ENCODE measurements around the gene ZFP36L2.

The ZFP36L2 gene

GRCh38 chr2:43188561-43189386 is 37.6 kb downstream of the ZFP36L2 start:
- Histone ChIP-seq H3K27me3 (ENCODE audit: insufficient read depth, low read length) (no peaks in the 10 kb centered on the region), H3K9ac (ENCODE audit: low read depth, low read length) (no peak overlapping the region), H3K9me3 (ENCODE audit: insufficient read depth, low read depth, low read length) (no peaks in the 10 kb centered on the region), H3K36me3 (ENCODE audit: insufficient read depth, low read depth, low read length) (no peaks in the 10 kb centered on the region), H3K4me3 (ENCODE audit: low read length) (no peak overlapping the region), H3K4me1 (ENCODE audit: insufficient read depth, low read length) (peaks cover 6% of the 10 kb centered on the region; the same call in 1 of the 2 replicates), H3K27ac (ENCODE audit: low read length) (peak overlapping the region; percentile 11)

DNA sequence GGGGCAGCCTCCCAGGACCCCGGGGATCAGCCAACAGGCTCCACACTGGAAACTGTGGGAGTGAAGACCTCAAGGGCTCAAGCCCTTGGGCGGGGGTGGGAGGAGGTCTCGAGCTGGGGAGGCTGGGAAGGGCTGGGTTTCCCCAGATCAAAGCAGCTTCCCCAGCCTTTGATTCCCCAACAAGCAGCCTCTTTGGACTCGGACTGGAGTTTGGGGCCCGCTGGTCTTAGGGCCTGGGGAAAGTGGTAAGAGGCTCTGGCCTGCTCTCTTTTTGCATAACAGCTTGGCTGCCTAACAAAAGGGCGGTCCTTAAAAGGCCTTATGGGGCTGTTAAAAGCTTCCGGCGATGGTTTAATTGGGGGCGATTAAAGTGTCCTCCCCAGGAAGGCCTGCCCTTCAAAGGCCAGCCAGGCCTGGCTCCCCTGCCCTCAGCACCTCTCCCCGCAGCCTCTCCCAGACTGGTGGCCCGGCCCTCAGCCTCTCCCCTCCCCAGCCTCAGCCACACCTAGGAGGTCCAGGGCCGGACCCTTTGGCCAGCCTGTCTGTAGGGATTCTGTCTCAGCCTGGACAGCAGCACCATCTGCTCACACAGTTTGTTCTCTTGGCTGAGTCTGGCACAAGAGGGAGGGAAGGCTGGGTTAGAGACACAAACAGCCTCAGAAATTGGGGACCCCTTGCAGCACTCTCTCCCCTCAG is 39.6 kb downstream of the ZFP36L2 start:
- Histone ChIP-seq H3K9me3 (ENCODE audit: insufficient read depth, low read depth, low read length) (no peaks in the 10 kb centered on the region), H3K4me3 (ENCODE audit: low read length) (no peak overlapping the region), H3K4me1 (ENCODE audit: insufficient read depth, low read length) (peaks cover 6% of the 10 kb centered on the region; the same call in 1 of the 2 replicates), H3K9ac (ENCODE audit: low read depth, low read length) (peak overlapping the region; percentile 53; the same call in 1 of the 2 replicates), H3K27me3 (ENCODE audit: insufficient read depth, low read length) (no peaks in the 10 kb centered on the region), H3K27ac (ENCODE audit: low read length) (peak overlapping the region; percentile 46), H3K36me3 (ENCODE audit: insufficient read depth, low read depth, low read length) (no peaks in the 10 kb centered on the region)

- no peak overlapping the region for H3K4me3 ChIP-seq (ENCODE audit: low read length)
- peaks cover 9% of the 10 kb centered on the region; the same call in 1 of the 2 replicates for H3K4me1 ChIP-seq (ENCODE audit: insufficient read depth, low read length)
- H3K36me3 ChIP-seq (ENCODE audit: insufficient read depth, low read depth, low read length): no peaks in the 10 kb centered on the region
These were observed 40.1 kb downstream of the ZFP36L2 start for GRCh38 chr2:43186321-43186678.

DNA sequence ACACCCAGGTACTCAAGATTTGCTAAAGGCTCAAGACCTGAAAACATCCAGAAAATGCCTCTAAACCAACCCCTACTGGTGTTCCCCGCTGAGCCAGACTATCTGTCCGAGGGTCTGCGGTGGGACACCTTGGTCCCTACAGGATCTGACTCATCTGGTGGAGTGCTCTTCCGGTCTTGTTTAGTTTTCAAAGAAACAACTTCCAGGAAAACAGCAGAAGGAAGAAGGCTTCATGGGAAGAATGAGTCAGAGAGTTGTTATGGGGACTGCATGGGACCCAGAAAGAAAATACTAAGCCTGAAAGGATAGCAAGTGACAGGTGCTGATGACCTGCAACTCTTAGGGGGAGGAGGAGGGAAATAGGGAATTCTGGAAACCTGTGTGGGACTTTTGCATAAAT is 41.3 kb downstream of the ZFP36L2 start:
- Histone ChIP-seq H3K4me1 (ENCODE audit: insufficient read depth, low read length) (peaks cover 21% of the 10 kb centered on the region), H3K9ac (ENCODE audit: low read depth, low read length) (no peak overlapping the region), H3K27ac (ENCODE audit: low read length) (no peak overlapping the region)

More at GRCh38 chr2:43186321-43186678, 40.1 kb downstream of the ZFP36L2 start:
- Histone ChIP-seq H3K27me3 (ENCODE audit: insufficient read depth, low read length) (no peaks in the 10 kb centered on the region), H3K27ac (ENCODE audit: low read length) (peak overlapping the region; percentile 46), H3K9me3 (ENCODE audit: insufficient read depth, low read depth, low read length) (no peaks in the 10 kb centered on the region), H3K9ac (ENCODE audit: low read depth, low read length) (peak overlapping the region; percentile 53; the same call in 1 of the 2 replicates)

GRCh38 chr2:43184339-43184895 is 42.0 kb downstream of the ZFP36L2 start:
- Histone ChIP-seq H3K4me3 (ENCODE audit: low read length) (no peak overlapping the region), H3K27me3 (ENCODE audit: insufficient read depth, low read length) (no peaks in the 10 kb centered on the region), H3K4me1 (ENCODE audit: insufficient read depth, low read length) (peaks cover 25% of the 10 kb centered on the region), H3K9me3 (ENCODE audit: insufficient read depth, low read depth, low read length) (no peaks in the 10 kb centered on the region), H3K9ac (ENCODE audit: low read depth, low read length) (no peak overlapping the region), H3K27ac (ENCODE audit: low read length) (no peak overlapping the region), H3K36me3 (ENCODE audit: insufficient read depth, low read depth, low read length) (no peaks in the 10 kb centered on the region)

More for the DNA sequence above, 41.3 kb downstream of the ZFP36L2 start:
- H3K9me3 ChIP-seq (ENCODE audit: insufficient read depth, low read depth, low read length): no peaks in the 10 kb centered on the region
- no peaks in the 10 kb centered on the region for H3K27me3 ChIP-seq (ENCODE audit: insufficient read depth, low read length)
- no peaks in the 10 kb centered on the region for H3K36me3 ChIP-seq (ENCODE audit: insufficient read depth, low read depth, low read length)
- no peak overlapping the region for H3K4me3 ChIP-seq (ENCODE audit: low read length)

DNA sequence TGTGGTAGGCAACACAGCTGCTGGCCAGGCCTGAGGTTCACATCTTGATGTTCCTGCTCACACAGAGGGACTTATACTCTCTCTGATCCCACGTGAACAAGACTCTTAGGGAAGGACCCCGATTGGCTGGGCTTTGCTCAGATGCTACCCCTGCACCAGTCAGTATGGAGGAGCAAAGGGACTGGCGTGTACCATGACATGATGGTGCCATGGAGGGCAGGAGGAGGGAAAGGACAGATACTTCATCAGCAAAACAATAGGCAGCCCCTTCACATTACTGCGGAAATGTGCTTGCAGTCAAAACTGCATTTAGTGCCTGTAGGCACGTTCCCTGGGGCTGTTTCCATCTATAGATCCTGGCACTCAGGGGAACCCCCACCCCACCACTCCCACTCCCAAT is 42.7 kb downstream of the ZFP36L2 start:
- Histone ChIP-seq H3K27ac (ENCODE audit: low read length) (no peak overlapping the region), H3K9me3 (ENCODE audit: insufficient read depth, low read depth, low read length) (no peaks in the 10 kb centered on the region), H3K27me3 (ENCODE audit: insufficient read depth, low read length) (no peaks in the 10 kb centered on the region), H3K9ac (ENCODE audit: low read depth, low read length) (no peak overlapping the region), H3K4me1 (ENCODE audit: insufficient read depth, low read length) (peaks cover 32% of the 10 kb centered on the region), H3K36me3 (ENCODE audit: insufficient read depth, low read depth, low read length) (no peaks in the 10 kb centered on the region), H3K4me3 (ENCODE audit: low read length) (no peak overlapping the region)

GRCh38 chr2:43180897-43181296 is 45.5 kb downstream of the ZFP36L2 start:
- Histone ChIP-seq H3K9ac (ENCODE audit: low read depth, low read length) (peak overlapping the region; percentile 61; the same call in 1 of the 2 replicates), H3K27ac (ENCODE audit: low read length) (peak overlapping the region; percentile 73), H3K27me3 (ENCODE audit: insufficient read depth, low read length) (no peaks in the 10 kb centered on the region), H3K9me3 (ENCODE audit: insufficient read depth, low read depth, low read length) (no peaks in the 10 kb centered on the region), H3K4me3 (ENCODE audit: low read length) (peak overlapping the region; percentile 28; the same call in 1 of the 2 replicates), H3K4me1 (ENCODE audit: insufficient read depth, low read length) (peaks cover 33% of the 10 kb centered on the region), H3K36me3 (ENCODE audit: insufficient read depth, low read depth, low read length) (no peaks in the 10 kb centered on the region)

- Histone ChIP-seq H3K27me3 (ENCODE audit: insufficient read depth, low read length) (no peaks in the 10 kb centered on the region), H3K4me3 (ENCODE audit: low read length) (peak overlapping the region; percentile 59; the same call in 1 of the 2 replicates), H3K4me1 (ENCODE audit: insufficient read depth, low read length) (peaks cover 34% of the 10 kb centered on the region), H3K9ac (ENCODE audit: low read depth, low read length) (peak overlapping the region; percentile 93; the same call in 1 of the 2 replicates), H3K36me3 (ENCODE audit: insufficient read depth, low read depth, low read length) (no peaks in the 10 kb centered on the region), H3K27ac (ENCODE audit: low read length) (peak overlapping the region; percentile 100), H3K9me3 (ENCODE audit: insufficient read depth, low read depth, low read length) (no peaks in the 10 kb centered on the region)
These were observed 46.5 kb downstream of the ZFP36L2 start for GRCh38 chr2:43179942-43180341.

- H3K27me3 ChIP-seq (ENCODE audit: insufficient read depth, low read length): no peaks in the 10 kb centered on the region
- H3K36me3 ChIP-seq (ENCODE audit: insufficient read depth, low read depth, low read length): no peaks in the 10 kb centered on the region
- peaks cover 45% of the 10 kb centered on the region for H3K4me1 ChIP-seq (ENCODE audit: insufficient read depth, low read length)
- H3K9me3 ChIP-seq (ENCODE audit: insufficient read depth, low read depth, low read length): no peaks in the 10 kb centered on the region
- H3K9ac ChIP-seq (ENCODE audit: low read depth, low read length): peak overlapping the region; percentile 93
- H3K4me3 ChIP-seq (ENCODE audit: low read length): peak overlapping the region; percentile 59
- H3K27ac ChIP-seq (ENCODE audit: low read length): peak overlapping the region; percentile 100
These were observed 47.5 kb downstream of the ZFP36L2 start for GRCh38 chr2:43178602-43179542.

DNA sequence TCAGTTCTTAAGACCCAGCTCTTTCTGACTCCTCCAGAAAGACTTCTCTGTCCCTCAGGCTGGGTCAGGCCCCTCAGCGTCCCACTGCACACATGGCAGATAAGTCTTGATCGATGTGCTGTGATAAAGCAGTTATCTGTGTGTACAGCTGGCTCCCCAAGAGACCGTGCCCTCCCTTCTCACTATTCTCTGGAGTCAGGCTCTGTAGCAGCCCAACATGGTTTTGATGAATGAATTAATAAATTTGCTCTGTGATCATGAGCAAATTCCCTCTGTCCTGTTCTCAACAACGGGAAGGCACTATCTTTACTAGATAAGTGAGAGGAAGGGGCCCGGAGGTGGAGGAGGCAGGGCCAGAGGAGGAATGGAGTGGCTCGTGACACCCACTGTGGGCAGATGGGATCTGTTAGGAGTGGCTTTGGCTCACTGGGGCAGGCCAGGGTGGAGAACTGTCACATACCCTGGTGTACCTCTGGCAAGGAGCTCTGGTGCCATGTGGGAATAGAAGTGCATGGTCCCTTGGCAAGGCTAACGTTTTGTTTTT is 48.3 kb downstream of the ZFP36L2 start:
- no peaks in the 10 kb centered on the region for H3K9me3 ChIP-seq (ENCODE audit: insufficient read depth, low read depth, low read length)
- H3K9ac ChIP-seq (ENCODE audit: low read depth, low read length): peak overlapping the region; percentile 93; the same call in 1 of the 2 replicates
- no peaks in the 10 kb centered on the region for H3K36me3 ChIP-seq (ENCODE audit: insufficient read depth, low read depth, low read length)
- peaks cover 45% of the 10 kb centered on the region for H3K4me1 ChIP-seq (ENCODE audit: insufficient read depth, low read length)
- no peaks in the 10 kb centered on the region for H3K27me3 ChIP-seq (ENCODE audit: insufficient read depth, low read length)
- peak overlapping the region; percentile 100 for H3K27ac ChIP-seq (ENCODE audit: low read length)
- peak overlapping the region; percentile 59; the same call in 1 of the 2 replicates for H3K4me3 ChIP-seq (ENCODE audit: low read length)
